ENCODE measurements around the gene CHST11.

GRCh38 chr12:104683831-104684503, 227.2 kb downstream of the CHST11 start:
- TF ChIP-seq POLR2A (IDR thresholded peaks at IDR 0.05; ENCODE audit: low read length) = no peak
- no peak for TF ChIP-seq GATA1 (IDR thresholded peaks at IDR 0.05; ENCODE audit: low read depth, low read length)
